GM13977 (cell line): ENCODE data around the gene CENPN.

Source experiments
- DNase-seq: peaks from one replicate; pipeline ENCODE4 v3.0.0; 2012; ENCODE audit warnings: low spot score
- in situ Hi-C: fragments of 300-500 bp; cut with MboI; formaldehyde crosslinking; loops from one replicate; pipeline ENCODE4 v1.12.0; 2022; ENCODE audit warnings: low sequenced_read_pairs, low pct_unique_long_range_greater_than_20kb, mixed read lengths, inconsistent platforms; ENCODE audit not compliant: unreplicated experiment
- TF ChIP-seq, protein P1 (sequence below): IDR thresholded peaks from 2 replicates; pipeline ENCODE4 v1.5.1; 2012; ENCODE audit warnings: mild to moderate bottlenecking, control low read depth; ENCODE audit not compliant: insufficient read depth; ENCODE audit errors: extremely low read depth, missing control alignments

CENPN gene

DNA sequence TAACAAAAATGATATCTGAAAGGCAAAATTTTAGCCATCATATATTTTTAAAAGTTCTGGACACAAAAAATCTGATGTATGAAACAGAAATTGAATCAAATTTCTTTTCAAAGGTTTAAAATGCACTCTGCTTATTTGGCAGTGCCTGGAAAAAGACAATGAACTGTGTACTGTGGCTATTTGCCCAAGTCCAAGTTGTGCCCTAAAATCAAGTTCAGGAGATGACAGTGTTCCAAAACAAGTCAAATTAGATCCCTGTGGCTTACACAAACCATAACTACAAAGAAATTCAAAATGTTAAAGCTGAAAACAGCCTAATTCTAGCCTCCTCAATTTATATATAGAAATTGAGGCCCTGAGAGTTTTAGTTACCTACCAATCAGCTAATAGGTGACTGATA lies 25.9 kb upstream of the CENPN start:
- TF ChIP-seq, protein P1, sequence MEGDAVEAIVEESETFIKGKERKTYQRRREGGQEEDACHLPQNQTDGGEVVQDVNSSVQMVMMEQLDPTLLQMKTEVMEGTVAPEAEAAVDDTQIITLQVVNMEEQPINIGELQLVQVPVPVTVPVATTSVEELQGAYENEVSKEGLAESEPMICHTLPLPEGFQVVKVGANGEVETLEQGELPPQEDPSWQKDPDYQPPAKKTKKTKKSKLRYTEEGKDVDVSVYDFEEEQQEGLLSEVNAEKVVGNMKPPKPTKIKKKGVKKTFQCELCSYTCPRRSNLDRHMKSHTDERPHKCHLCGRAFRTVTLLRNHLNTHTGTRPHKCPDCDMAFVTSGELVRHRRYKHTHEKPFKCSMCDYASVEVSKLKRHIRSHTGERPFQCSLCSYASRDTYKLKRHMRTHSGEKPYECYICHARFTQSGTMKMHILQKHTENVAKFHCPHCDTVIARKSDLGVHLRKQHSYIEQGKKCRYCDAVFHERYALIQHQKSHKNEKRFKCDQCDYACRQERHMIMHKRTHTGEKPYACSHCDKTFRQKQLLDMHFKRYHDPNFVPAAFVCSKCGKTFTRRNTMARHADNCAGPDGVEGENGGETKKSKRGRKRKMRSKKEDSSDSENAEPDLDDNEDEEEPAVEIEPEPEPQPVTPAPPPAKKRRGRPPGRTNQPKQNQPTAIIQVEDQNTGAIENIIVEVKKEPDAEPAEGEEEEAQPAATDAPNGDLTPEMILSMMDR, result no peak
- in situ Hi-C loops, result no loop called here
- DNase-seq, result no peak

GRCh38 chr16:80982646-80983045 lies 24.4 kb upstream of the CENPN start:
- in situ Hi-C loops, result no loop called here
- TF ChIP-seq, protein P1, result no peak
- no peak for DNase-seq

DNA sequence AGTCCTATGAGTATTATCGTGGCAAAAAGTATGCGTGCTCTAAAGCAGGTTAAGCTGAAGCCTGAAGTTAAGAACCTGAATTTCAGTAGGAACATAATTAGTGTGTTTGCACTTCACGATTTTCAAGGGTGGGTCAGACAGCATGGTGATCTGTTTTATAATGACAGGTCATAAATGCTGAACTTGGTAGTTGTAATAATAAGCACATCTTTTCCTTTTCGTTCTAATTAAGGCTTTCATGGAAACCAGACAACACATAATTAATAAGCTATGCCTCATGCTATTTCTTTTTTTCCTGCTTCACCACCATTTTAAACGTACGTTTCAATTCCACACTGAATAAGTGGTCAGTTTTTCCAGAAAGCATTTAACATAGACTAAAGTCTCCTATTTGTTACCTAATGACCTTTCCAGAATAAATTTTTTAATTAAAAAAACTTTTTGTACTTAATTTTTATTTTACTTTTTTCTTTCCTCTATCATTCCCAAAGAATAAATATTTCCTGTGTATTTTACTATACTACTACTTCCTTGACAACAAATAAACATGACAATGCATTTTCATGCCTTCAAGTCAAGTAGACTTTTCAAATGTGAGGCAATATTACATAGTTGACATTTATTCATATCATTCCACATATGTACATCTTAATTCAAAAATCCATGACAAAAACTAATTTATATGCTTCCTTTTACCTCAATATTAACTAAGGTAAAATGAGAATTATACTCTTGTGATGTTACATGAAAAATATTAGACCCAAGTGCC lies 22.7 kb upstream of the CENPN start:
- in situ Hi-C loops, result no loop called here
- TF ChIP-seq, protein P1, result no peak
- no peak for DNase-seq

DNA sequence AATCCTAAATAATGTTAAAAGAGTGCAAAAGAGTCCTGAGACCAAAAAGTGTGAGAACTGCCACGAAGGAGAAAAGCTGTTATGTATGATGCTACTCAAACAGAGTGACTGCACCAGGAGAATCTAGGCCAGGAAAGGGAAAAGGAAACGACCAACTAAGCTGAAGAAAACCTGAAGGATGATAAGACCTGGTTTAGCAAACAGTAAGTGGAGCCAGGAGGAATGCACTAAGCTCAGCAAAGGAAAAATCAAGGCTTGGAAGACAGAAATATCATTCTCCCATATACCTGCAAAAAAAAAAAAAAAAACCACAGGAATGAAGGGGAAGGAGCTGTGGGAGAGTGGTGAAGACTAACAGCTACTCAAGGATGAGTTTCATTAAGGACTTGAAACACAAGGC lies 21.4 kb upstream of the CENPN start:
- DNase-seq, result no peak
- in situ Hi-C loops, result no loop called here
- TF ChIP-seq, protein P1, result no peak

GRCh38 chr16:80986557-80986956 lies 20.5 kb upstream of the CENPN start:
- no peak for DNase-seq
- TF ChIP-seq, protein P1, result no peak
- in situ Hi-C loops, result no loop called here

DNA sequence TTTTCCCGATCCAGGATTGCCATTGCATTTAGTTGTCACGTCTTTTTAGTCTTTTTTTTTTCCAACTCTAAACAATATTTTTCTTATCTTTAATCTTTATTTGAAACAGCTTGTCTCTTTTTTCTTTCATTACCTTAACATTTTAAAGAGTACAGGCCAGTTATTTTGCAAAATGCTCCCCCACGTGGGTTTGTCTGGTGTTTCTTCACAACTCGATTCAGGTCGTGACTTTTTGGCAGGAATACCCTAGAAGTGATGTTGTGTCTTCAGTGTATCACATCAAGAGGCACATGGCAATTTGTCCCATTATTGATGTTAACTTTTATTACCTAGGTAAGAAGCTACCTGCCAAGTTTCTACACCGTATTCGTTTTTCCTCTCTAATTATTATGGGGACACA lies 18.3 kb upstream of the CENPN start:
- TF ChIP-seq, protein P1, result no peak
- no peak for DNase-seq

DNA sequence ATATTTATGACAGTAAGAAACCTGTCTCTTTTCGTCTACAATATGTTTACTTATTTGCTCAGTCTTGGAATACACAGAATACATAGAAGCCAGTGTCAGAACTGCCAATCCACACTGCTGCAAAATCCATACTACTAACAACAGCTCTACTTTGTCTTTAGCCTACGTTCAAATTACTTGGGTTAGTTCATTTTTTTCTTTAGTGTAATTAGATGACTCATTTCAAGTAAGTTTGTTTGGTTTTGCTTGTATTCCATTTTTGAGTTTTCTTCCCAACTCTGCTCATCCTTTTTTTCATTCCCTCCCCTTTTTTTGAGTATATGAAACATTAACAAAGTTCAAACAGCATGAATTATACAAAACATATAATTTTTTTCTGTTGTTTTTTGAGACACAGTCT lies 17.2 kb upstream of the CENPN start:
- TF ChIP-seq, protein P1, result no peak
- in situ Hi-C loops, result no loop called here
- no peak for DNase-seq

More for the DNA sequence above, 18.3 kb upstream of the CENPN start:
- in situ Hi-C loops, result no loop called here
